Retinal pigment epithelial cell (primary cell): ENCODE measurements around the gene NABP2.

Experiments
- DNase-seq: peaks from one replicate; pipeline ENCODE4 v3.0.0-alpha.2; 2010; ENCODE audit warnings: low read depth
- H3K4me3 ChIP-seq: 2 replicates; pipeline ENCODE4 v1.5.1; 2011; ENCODE audit warnings: mild to moderate bottlenecking, low read length, control low read depth, moderate library complexity
- TF ChIP-seq, protein P1 (sequence below): conservative IDR thresholded peaks from 2 replicates; pipeline ENCODE4 v1.5.1; 2011; ENCODE audit warnings: low read depth, low read length, control low read depth, inconsistent platforms

NABP2 gene

DNA sequence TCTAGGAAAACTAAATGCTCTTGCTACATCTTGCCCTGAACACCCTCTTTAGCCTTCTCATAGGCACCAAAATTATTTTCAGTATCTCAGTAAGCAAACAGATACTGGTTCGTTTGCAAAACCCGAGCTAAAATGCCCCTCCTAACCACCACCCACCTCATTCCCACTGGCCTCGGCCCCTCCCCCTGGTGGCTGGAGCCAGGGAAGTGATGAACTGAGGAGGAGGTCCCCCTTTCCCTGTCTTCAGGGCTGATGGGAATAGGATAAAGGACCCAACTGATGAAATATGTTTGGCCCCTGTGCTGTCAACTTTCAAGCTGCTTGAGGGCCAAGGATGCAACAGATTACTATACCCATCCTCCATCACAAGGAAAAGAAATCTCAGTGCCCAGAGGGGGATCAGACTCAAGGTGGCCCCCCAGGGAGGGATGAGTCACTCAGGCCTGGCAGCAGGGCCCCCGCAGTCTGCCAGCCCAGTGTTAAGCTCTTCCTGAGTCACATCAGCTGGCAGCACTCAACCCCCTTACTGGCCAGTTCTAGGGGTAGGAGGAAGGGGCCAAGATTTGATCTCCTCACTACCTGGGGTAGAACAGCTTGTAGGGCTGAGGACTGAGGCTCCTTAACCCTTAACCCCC is 32.3 kb downstream of the NABP2 start:
- peak overlapping the region; percentile 85 for H3K4me3 ChIP-seq
- TF ChIP-seq, protein P1, sequence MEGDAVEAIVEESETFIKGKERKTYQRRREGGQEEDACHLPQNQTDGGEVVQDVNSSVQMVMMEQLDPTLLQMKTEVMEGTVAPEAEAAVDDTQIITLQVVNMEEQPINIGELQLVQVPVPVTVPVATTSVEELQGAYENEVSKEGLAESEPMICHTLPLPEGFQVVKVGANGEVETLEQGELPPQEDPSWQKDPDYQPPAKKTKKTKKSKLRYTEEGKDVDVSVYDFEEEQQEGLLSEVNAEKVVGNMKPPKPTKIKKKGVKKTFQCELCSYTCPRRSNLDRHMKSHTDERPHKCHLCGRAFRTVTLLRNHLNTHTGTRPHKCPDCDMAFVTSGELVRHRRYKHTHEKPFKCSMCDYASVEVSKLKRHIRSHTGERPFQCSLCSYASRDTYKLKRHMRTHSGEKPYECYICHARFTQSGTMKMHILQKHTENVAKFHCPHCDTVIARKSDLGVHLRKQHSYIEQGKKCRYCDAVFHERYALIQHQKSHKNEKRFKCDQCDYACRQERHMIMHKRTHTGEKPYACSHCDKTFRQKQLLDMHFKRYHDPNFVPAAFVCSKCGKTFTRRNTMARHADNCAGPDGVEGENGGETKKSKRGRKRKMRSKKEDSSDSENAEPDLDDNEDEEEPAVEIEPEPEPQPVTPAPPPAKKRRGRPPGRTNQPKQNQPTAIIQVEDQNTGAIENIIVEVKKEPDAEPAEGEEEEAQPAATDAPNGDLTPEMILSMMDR: peak; percentile 27
- DNase-seq: no peak

DNA sequence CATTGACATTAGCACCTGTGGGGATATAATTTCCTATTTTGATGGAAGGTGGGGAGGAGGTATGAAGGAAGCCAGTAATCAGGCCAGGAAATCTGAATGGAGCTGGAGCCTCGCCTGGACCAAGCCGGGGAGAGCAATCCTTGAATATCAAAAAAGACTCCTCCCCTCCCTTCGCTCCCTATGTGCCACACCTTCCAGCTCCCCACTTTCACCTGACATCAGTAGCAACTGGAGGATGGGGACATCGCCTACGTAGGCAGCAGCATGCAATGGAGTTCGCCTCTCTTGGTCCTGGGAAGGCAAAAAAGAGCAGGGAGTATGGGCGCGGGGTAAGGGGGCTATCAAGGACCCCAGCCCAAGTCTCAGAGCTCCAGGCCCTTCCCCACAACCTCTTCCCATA is 32.9 kb downstream of the NABP2 start:
- H3K4me3 ChIP-seq: peak overlapping the region; percentile 85
- DNase-seq: no peak
- TF ChIP-seq, protein P1: no peak

DNA sequence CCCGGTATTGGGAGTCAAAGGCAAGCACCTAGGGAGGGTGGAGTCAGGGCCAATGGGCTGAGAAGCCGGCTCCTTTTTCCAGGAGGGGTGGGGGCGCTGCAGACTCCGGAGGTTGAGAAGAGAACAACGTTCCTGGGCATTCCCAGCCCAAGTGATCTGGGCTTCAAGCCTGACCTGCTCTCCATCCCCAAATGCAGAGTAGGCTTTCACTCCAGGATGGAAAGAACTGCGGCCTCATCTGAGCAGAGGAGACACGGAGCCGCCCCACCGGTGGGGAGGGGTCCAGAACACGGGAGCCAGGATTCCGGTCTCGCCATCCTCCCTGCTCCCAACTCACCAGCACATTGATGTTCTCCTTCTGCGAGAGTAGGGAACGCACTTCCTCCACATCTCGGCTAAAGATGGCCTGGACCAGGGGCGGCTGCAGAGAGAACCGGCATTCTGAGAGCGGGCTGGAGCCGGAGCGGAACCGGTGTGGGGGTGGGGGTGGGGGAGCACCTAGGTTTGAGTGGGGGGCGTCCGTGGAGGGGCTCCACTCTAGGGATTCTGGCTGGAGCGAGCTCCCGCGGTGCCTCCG is 33.4 kb downstream of the NABP2 start:
- TF ChIP-seq, protein P1: peak; percentile 22
- peak overlapping the region; percentile 85 for H3K4me3 ChIP-seq
- no peak for DNase-seq

DNA sequence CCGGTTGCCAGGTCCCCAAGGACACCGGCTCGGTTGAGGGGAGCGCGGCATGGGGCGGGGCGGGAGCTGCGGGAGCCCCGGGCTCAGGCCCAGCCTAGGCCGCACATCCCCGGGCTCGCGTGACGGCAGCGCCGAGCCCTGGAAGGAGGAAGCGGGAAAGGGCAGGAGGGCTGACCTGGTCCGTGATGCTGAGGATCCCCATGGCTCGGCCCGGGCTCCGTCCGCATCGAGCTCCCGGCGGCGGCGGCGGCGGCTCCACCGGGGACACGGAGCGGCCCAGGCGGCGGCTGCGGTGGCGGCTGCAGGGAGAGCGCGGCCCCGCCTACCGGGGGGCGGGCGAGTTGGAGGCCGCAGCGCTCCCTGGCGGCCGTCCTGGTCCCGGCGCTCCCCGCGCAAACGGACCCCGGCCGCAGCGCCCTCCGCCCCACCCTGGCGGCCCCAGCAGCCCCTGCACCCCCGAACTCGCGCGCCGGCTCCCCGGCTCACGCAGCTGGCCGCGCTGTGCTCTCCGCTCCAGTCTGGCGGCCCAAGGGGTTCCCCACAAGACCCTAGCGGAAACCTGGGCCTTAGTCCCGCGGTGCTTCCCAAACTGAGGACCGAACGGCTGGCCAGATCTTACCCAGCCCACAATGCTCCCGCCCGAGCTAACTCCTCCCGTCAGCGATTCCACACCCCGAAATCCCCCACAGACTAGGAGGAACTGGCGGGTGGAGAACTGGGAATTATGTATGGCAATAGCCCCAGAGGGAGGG is 34.1 kb downstream of the NABP2 start, which contains the start of gene ANKRD52:
TSS of gene ANKRD52 (minus strand) at position 317 of the 752 bp plus-strand sequence. CDS start at position 202, 115 bp downstream.
- DNase-seq: no peak
- peak within 1 kb of the TSS; percentile 85 for H3K4me3 ChIP-seq

DNA sequence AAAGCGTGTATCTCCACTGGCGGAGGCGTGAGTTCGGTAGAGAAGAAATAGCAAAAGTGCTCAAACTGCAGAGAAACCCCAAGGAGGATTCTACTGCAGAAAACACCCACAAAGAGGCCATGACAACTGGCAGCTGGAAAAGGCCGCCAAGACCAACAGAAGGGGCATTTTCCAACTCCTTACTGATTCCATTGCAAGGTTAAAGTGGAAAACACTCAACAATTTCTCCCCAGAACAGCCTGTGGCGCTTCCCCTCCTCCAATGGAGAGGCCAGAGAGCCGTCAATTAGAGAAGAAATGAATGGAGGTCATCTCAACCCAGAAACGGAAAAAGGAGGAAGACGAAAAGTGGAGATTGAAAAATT is 34.7 kb downstream of the NABP2 start:
- DNase-seq: no peak
- peak overlapping the region; percentile 70 for H3K4me3 ChIP-seq
- TF ChIP-seq, protein P1: no peak

More for the DNA sequence above, 34.1 kb downstream of the NABP2 start, which contains the start of gene ANKRD52:
- TF ChIP-seq, protein P1: peak; percentile 43

DNA sequence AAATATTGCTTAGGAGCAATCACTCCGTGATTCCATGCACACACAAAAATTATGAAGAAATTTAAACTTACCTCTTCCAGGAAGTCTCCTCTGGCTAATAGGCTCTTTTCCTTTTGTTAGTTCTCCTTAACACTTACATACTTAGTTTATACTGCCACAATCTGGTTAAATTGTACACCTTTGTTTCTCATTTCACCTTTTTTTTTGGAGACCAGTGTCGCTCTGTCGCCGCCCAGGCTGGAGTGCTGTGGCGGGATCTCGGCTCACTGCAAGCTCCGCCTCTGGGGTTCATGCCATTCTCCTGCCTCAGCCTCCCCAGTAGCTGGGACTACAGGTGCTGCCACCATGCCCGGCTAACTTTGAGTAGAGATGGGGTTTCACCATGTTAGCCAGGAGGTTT is 36.2 kb downstream of the NABP2 start:
- H3K4me3 ChIP-seq: no peak overlapping the region
- TF ChIP-seq, protein P1: no peak
- DNase-seq: no peak
